ENCODE results near the gene ZNF425.
"Not testable (repeated sequence)": the region's sequence is repeated elsewhere in the genome, so short reads cannot be mapped to it uniquely, and the experiment has no call there.

ZNF425 gene

GRCh38 chr7:149071641-149072437 lies 54.3 kb downstream of the ZNF425 start:
- DNase-seq, result peak; percentile 88

GRCh38 chr7:149071182-149071635 lies 54.9 kb downstream of the ZNF425 start:
- DNase-seq, result no peak

GRCh38 chr7:149070372-149071125 lies 55.6 kb downstream of the ZNF425 start:
- no peak for DNase-seq

GRCh38 chr7:149067869-149068268 lies 58.3 kb downstream of the ZNF425 start:
- no peak for DNase-seq

GRCh38 chr7:149063476-149063875 lies 62.6 kb downstream of the ZNF425 start:
- no peak for DNase-seq

GRCh38 chr7:149062217-149062899 lies 63.8 kb downstream of the ZNF425 start:
- not testable (repeated sequence) for DNase-seq

GRCh38 chr7:149060156-149060555 lies 66.0 kb downstream of the ZNF425 start:
- DNase-seq, result no peak

- DNase-seq, result no peak
Measured at GRCh38 chr7:149053885-149054284, 72.2 kb downstream of the ZNF425 start.

GRCh38 chr7:149053384-149053783 lies 72.7 kb downstream of the ZNF425 start:
- no peak for DNase-seq

Data from islet precursor cell (in vitro differentiated cells).